ENCODE measurements around the gene CGB1. TPM values are rescaled to one million over a fixed set of nuclear protein-coding genes. Genes with fewer than 3 reads are reported as not detected.
A peak's percentile ranks its signal among the peaks of the same experiment; 100 is the strongest.
"Not testable (repeated sequence)": the region's sequence is repeated elsewhere in the genome, so short reads cannot be mapped to it uniquely, and the experiment has no call there.

CGB1 gene
- total and polyA plus RNA-seq, 9 of the 15 experiments (the other 6 are each of a cell fraction or from before 2014, with no cell fraction given), result not detected

DNA sequence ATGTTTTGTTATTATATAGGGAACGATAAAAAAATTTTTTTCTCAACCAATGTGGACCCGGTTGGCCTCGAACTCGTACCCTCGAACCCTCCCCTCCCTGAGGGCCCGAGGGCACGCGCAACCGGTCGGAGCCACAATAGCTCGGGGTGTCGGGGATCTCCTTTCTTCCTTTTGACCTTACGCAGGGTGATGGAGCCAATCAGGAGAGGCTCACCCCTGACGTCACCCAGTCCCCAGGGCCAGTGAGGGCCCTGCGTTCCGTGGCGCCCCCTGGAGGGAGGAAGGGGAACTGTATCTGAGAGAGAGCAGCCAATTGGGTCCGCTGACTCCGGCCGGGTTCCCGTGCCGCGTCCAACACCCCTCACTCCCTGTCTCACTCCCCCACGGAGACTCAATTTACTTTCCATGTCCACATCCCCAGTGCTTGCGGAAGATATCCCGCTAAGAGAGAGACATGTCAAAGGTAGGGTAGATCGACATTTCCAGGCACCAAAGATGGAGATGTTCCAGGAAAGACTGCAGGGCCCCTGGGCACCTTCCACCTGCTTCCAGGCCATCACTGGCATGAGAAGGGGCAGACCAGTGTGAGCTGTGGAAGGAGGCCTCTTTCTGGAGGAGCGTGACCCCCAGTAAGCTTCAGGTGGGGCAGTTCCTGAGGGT lies 4.9 kb downstream of the CGB1 start, which contains the start of gene CGB2:
Gene CGB2, plus strand, starts transcription at position 249 of the 660 bp plus-strand sequence. Its CDS starts 206 bp downstream, at position 455.
- in situ Hi-C loops (cut with MboI); H3K79me2 ChIP-seq (ENCODE audit: control insufficient read depth, insufficient read depth, low read length); H3K4me3 ChIP-seq; H3K4me1 ChIP-seq (replicated peaks in 1 of 2; ENCODE audit: control insufficient read depth in 2 of 2, insufficient read depth in 2 of 2, low read length in 2 of 2); H3K9ac ChIP-seq (ENCODE audit: insufficient read depth in 1 of 2, low read depth in 2 of 2, low read length in 2 of 2); H3K9me1 ChIP-seq (ENCODE audit: control insufficient read depth, insufficient read depth, low read length); H3K27me3 ChIP-seq (ENCODE audit: control insufficient read depth in 2 of 2, insufficient read depth in 2 of 2, low read length in 2 of 2); H4K20me1 ChIP-seq (replicated peaks; ENCODE audit: control insufficient read depth, insufficient read depth, low read length); H3K9me3 ChIP-seq (replicated peaks; ENCODE audit: control insufficient read depth, insufficient read depth, low read depth, low read length); BruUV-seq (replicated peaks); CTCF ChIA-PET (ENCODE audit: low intra/inter-chr PET ratio); intact Hi-C loops (cut with micrococcal nuclease); H3K27ac ChIP-seq (ENCODE audit: extremely low read depth, low read depth, low read length); H3K36me3 ChIP-seq (ENCODE audit: control insufficient read depth, insufficient read depth, low read length); TF ChIP-seq ATF3 (CRISPR knock-in tag; conservative IDR thresholded peaks at IDR 0.05): not testable (repeated sequence)
- ATAC-seq (peak; percentile 94), DNase-seq (ENCODE audit: extremely low read depth in 1 of 4, low spot score in 3 of 4) (peak; percentile 88 to 91 (median 90)), FAIRE-seq (peak; percentile 91)
- WGBS (ENCODE audit: insufficient coverage, low coverage, missing lambda C conversion rate), result 4% methylated on average over 22 of the region's 28 CpGs
- H3K4me2 ChIP-seq (ENCODE audit: insufficient read depth, low read length), result peak within 1 kb of the TSS; percentile 56
- 0 out of 2 replicates have a peak within 1 kb of the TSS, but pooled peaks have one; percentile 26 for H2AFZ ChIP-seq (ENCODE audit: low read depth, low read length)
- POLR2A ChIA-PET, result interaction anchor here (0.6 kb wide), 1 partner anchor 12 kb away, joined by 3 read pairs; no protein-coding TSS in a partner anchor
- TF ChIP-seq ETV1 (tag; conservative IDR thresholded peaks at IDR 0.05; ENCODE audit: low read depth) (0 out of 2 replicates have a peak, but pooled peaks have one; percentile 16), TBP (optimal IDR thresholded peaks at IDR 0.05; ENCODE audit: low read depth, low read length) (peak; percentile 96), CREB1 (IDR thresholded peaks at IDR 0.05) (peak; percentile 54), CREB1 (CRISPR knock-in tag; IDR thresholded peaks at IDR 0.05) (peak; percentile 89), ATF3 (IDR thresholded peaks at IDR 0.05) (peak; percentile 88), RCOR1 (IDR thresholded peaks at IDR 0.05; ENCODE audit: borderline replicate concordance in 1 of 2, low read depth in 2 of 2, low read length in 2 of 2) (peak in 1 of 2 experiments; percentile 87; a peak in 2 of 4 replicates), HINFP (tag; conservative IDR thresholded peaks at IDR 0.05; ENCODE audit: low read depth) (peak; percentile 64), GTF3C2 (IDR thresholded peaks at IDR 0.05; ENCODE audit: borderline replicate concordance, extremely low read depth, insufficient read length) (peak; percentile 67), MAZ (CRISPR knock-in tag; conservative IDR thresholded peaks at IDR 0.05 in 1 of 2, IDR thresholded peaks at IDR 0.05 in 1 of 2) (peak in 1 of 2 experiments; percentile 67; a peak in 2 of 4 replicates), ATF1 (CRISPR knock-in tag; IDR thresholded peaks at IDR 0.05) (peak; percentile 49), ATF1 (tag; IDR thresholded peaks at IDR 0.05) (peak; percentile 95), CXXC5 (CRISPR knock-in tag; IDR thresholded peaks at IDR 0.05) (peak; percentile 73)
- TF ChIP-seq, protein P1, sequence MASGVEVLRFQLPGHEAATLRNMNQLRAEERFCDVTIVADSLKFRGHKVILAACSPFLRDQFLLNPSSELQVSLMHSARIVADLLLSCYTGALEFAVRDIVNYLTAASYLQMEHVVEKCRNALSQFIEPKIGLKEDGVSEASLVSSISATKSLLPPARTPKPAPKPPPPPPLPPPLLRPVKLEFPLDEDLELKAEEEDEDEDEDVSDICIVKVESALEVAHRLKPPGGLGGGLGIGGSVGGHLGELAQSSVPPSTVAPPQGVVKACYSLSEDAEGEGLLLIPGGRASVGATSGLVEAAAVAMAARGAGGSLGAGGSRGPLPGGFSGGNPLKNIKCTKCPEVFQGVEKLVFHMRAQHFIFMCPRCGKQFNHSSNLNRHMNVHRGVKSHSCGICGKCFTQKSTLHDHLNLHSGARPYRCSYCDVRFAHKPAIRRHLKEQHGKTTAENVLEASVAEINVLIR (CRISPR knock-in tag; IDR thresholded peaks at IDR 0.05), result peak; percentile 81

Measured in K562 (cell line).